SKM-1 (cell line): ENCODE results near the gene MYH16.
"Not testable (repeated sequence)": the region's sequence is repeated elsewhere in the genome, so short reads cannot be mapped to it uniquely, and the experiment has no call there.

Source experiments
- DNase-seq: peaks from one replicate; lab custom pipeline; 2025; ENCODE audit not compliant: unreplicated experiment; lab: John Stamatoyannopoulos, UW

The MYH16 gene

DNA sequence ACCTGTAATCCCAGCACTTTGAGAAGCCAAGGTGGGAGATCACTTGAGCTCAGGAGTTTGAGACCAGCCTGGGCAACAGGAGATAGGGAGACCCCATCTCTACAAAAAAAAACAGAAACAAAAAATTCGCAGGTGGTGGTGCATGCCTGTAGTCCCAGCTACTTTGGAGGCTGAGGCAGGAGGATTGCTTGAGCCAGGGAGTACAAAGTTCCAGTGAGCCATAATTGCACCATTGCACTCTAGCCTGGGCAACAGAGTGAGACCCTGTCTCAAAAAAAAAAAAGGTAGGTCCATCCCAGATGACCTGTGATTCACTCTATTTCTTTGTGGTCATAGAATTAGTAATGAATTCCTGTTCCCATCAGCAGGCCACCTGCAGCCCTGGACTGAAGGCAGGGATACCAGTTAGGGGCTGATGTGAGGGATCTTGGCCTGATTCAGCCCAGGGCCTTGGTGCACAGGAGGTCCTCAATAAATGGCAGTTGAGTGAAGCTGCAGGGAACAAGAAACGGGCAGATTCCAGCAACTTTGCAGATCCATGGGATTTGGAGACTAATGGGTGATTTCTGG, at the start of gene MYH16:
Gene MYH16, plus strand, starts transcription at position 364 of the 570 bp plus-strand sequence.
- DNase-seq, result no peak

DNA sequence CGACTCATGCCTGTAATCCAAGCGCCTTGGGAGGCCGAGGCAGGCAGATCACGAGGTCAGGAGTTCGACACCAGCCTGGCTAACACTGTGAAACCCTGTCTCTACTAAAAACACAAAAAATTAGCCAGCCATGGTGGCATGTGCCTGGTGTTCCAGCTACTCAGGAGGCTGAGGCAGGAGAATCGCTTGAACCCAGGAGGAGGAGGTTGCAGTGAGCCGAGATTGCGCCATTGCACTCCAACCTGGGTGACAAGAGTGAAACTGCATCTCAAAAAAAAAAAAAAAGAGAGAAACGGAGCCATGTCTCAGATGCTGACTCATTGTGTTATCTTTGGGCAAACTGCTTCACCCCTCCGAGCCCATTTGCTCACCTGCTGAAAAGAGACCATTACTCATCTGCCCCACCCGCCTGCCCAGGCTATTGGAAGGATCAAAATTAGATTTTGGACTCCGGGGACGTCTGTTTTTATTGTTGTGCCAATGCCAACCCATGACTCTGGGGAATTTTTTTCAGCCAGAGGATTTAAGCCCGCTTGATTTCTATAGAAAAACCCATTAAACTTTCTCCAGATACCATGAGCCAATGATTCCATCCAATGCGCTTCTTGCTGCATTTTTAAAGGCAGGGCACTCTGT, 48.3 kb upstream of the MYH16 start:
- DNase-seq, result not testable (repeated sequence)

DNA sequence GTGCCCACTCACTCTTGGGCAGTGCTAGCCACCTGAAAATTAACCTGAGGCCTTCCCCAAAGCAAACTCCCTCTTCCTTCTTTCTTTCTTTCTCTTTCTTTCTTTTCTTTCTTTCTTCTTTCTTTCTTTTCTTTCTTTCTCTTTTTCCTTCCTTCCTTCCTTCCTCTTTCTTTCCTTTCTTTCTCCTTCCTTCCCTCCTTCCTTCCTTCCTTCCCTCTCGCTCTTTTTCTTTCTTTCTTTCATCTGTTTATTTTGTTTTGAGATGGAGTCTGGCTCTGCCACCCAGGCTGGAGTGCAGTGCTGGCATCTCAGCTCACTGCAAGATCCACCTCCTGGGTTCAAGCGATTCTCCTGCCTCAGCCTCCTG, 47.8 kb upstream of the MYH16 start:
- DNase-seq, result no peak

DNA sequence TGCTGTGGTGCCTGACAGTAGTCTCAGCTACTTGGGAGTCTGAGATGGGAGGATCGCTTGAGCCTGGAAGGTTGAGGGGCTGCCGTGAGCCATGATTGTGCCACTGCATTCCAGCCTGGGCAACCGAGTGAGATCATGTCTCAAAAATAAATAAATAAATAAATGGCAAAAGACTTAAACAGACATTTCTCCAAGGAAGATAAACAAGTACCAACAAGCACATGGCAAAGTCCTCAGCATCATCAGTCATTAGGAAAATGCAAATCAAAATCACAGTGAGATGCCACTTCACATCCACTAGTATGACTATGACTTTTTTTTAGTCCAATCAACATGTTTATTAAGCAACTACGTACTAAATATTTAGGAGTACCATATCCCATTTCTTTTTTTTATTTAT, 43.4 kb upstream of the MYH16 start:
- DNase-seq, result no peak

DNA sequence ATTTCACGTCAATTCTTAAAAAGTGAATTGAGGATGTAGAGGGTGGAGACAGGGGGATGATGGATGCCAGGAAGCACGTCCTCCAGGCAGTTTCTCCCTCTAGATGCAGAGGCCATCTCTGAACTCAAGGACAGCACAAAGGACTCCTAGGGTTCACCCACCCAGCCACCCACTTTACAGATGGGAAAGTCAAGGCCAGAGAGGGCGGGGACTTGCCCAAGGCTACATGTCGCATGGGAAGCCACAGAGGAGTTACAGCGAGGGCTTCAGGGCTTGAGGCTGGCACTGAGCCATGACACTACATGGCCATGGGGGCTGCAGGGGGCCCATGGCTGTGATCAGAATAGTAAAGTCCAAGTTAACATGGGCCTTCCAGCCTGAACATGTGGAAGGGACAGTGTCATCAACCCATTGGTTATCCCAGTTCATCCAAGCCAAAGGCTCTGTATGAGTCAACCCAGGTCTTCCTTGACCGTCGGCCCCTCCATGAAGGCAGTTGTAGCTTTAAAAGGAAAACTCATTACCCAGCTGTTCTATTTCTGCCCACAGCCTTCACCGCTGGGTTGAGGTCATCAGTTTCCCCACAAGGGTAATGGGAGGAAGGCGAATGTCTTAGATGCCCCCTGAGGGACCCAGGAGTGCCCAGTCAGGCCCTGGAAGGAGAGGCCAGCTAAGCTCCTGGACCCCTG, 40.4 kb upstream of the MYH16 start:
- no peak for DNase-seq

DNA sequence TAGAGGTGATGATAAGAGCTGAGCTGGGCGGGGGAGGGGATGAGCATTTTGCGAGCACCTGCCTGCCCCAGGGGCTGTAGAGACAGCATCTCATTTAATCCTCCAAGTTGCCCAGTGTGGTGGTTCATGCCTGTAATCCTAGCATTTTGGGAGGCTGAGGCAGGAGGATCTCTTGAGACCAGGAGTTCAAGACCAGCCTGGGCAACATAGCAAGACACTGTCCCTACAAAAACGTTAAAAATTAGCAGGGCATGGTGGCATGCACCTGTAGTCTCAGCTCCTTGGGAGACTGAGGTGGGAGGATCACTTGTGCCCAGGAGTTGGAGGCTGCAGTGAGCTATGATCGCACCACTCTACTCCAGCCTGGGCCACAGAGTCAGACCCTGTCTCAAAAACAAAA, 39.7 kb upstream of the MYH16 start:
- not testable (repeated sequence) for DNase-seq

DNA sequence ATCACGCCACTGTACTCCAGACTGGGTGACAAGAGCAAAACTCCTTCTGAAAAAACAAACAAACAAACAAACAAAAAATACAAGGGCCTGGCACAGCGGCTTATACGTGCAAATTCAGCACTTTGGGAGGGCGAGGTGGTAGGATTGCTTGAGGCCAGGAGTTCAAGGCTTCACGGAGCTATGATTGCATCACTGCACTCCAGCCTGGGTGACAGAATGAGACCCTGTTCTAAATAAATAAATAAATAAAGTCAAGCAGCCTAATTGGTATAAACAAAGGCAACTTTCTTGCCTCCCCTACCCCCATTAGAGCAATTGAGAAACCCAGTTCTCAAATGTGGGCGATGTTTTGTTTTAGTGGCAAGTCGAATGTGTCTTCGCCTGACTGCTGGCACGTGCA, 38.5 kb upstream of the MYH16 start:
- DNase-seq, result no peak

DNA sequence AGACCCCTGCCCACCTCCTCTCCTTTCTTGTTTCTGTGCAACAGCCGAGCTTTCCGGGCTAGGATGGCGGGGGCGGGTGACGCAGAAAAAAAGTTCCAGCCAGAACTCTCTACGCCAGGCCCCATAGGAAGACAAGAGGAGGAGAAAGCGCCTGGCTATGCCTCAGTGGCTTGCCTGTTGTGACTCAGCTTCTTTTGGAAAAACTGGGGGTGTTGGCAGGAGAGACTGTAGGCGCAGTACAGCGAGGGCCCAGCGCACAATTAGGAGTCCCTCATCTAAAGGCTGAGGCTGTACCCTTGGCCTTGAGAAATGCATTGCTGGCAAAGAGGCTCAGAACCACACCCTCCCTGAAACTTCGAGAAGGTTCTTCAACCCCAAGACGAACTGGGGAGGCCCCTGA, 36.7 kb upstream of the MYH16 start:
- no peak for DNase-seq

DNA sequence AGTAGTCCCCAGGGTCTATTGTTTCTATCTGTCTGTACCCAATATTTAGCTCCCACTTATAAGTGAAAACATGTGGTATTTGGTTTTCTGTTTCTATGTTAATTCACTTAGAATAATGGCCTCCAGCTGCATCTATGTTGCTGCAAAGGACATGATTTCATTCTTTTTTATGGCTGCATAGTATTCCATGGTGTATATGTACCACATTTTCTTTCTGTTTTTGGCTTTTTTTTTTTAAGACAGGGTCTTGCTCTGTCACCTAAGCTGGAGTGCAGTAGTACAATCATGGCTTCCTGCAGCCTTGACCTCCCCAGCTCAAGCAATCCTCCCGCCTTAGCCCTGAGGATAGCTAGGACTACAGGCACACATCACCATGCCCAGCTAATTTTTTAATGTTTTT, 34.8 kb upstream of the MYH16 start:
- DNase-seq, result not testable (repeated sequence)

DNA sequence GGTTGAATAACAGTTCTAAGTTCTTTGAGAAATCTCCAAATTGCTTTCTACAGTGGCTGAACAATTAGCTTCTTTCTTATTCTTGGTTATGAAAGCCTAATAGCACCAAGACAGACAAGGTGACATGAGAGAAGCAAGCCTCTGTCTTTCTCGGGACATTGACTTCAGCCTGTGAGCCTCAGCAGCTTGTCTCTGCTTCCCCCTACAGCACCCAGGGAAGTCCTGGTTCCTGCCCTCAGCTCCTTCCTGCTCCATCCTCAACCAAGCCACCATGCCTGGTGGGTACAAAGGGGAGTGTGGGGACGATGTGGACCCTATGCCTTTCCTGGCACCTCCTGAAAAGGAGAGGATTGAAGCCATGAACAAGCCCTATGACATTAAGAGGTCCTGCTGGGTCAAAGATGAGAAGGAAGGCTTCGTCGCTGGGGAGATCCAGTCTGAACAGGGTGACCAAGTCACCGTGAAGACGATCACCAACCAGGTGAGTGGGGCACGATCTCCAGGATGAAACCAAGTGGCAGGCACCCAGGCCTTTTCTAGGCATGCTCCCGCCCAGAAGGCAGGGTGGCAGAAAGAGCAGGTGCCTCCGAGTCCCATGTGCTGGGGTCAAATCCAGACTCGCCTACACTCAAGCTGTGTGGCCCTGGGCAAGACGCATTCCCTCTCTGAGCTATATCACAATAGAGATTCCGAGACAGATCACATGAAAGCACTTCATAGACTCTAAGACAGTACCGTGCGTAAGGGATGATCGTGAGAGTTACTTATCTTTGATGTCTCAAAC, 33.9 kb upstream of the MYH16 start:
- DNase-seq, result no peak

DNA sequence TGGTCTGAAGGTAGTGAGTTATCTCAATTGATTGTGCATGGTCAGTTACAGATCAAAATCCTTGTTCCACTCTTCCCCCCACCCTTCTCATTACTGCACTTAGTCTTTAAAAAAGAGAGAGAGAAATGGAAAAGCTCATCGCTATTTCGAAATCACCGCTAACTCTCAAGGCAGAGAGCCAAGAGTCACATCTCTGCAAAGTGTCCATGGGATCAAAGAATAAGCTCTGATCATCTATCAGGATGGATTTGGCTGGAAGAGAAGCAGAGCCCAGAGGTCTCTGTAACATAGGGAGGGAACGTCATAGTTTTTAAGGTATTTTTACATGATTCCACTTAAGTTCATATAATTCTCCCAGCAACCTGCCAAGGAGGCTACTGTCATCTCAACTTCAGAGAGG, 30.0 kb upstream of the MYH16 start:
- no peak for DNase-seq

DNA sequence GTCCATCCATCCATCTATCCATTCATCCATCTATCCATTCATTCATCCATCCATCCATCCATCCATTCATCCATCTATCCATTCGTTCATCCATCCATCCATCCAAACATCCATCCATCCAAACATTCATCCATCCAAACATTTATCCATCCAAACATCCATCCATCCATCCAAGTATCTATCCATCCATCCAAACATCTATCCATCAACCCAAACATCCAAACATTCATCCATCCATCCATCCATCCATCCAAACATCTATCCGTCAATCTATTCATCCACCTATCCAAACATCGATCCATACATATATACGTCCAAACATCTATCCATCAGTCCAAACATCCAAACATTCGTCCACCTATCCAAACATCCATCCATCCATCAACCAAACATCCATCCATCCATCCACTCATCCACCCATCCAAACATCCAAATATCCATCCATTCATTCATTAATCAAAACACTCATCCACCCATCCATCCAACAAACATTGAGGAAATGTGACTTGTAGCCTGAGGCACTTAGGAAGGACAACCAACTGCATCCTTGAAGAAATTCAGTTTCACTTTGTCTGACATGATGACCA, 28.8 kb upstream of the MYH16 start:
- no peak for DNase-seq

DNA sequence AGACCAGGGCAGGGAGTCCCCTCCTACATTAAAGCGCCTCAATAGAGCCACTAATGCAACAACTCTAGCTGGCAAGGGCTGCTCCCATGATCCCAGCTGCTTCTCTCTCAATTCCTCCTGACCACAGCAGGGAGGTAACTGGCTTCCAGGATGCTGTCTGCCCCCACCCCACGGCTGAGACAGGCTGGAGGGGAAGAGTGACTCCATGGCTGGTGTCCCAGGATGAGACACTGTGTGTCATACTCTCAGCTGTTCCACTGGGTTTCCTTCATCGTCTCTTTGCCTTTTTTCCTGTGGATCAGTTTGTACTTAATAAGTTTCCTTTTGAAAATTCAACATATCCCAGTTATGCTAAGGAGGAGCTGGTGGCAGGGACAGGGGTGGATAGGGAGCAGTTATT, 27.7 kb upstream of the MYH16 start:
- DNase-seq, result no peak

DNA sequence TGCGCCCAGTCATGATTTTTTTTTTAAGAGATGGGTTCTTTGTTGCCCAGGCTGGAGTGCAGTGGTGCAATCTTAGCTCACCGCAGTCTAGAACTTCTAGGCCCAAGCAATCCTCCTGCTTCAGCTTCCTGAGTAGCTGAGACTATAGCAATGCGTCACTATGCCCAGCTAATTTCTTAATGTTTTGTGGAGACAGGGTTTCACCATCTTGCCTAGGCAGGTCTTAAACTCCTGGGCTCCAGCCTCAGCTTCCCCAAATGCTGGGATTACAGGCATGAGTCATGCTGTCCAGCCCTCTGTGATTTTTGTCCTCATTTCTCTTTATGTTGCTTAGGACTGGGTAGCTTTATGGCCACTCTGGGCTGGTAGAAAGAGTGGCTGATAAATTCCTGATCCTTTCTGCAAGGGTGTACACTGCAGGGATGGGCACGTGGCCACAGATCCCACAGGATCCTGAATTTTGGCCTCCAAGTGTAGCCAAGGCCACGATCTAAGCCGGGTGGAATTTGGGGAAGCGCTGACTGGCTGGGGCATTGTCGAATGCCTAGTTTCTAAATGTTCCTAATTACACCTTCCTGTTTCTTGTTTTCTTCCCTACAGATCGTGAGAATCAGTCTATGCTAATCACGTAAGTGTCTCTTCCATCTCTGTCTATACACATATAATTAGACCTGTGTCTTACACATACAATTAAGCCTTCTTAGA, 24.1 kb upstream of the MYH16 start:
- DNase-seq, result peak; percentile 83

DNA sequence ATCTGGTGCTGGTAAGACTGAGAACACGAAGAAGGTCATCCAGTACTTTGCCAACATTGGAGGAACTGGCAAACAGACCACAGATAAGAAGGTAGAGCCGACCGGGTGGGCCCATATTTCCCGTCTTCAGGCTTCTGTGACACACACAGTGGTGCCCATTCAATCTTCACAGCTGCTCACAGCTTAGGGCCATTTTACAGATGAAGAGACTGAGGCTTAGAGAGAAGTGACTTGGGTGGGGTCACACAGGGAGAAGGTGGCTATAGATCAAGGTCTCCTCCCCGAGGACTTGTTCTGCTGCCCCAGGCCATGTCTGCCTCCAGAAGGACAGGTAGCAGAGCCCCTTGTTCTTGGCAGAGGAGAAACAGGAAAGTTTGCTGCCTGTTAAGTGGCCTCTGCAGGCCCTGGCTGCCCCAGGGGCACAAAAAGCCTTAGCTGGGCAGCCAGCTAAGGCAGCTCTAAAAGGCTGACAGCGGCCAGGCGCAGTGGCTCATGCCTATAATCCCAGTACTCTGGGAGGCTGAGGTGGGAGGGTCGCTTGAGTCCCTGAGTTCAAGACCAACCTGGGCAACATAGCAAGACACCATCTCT, 22.6 kb upstream of the MYH16 start:
- DNase-seq, result no peak

DNA sequence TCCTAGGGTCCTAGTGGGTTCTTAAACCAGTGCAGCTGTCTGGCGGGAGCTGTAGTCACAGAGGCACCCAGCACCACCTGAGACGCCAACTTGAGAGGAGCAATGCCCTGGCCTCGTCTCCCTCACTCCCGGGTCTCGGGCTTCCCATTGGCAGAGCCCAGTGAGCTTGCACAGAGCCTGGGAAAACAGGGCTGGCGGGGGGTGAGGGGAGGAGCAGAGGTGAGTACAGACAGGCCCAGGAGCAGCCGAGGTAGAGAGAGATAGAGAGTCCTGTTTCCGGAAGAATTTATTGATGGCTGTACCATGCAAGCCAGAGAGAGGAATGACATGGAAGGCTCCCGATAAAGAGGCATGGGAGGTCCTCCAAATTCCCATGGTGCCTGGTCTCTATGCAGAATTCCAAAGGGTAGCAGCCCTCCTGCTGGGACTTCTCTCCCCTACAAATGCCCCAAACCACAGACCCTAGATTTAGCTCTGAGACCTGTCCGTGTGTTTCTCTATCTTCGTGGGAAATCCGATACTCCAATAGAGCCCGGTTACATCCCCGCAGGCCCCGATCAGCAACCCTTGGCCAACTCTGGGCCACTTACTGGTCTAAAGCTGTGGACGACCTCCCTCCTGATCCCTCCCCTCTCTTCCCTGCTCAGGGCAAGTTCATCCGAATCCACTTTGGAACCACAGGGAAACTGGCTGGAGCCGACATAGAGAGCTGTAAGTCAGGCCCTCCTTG, 20.3 kb upstream of the MYH16 start:
- DNase-seq, result no peak

DNA sequence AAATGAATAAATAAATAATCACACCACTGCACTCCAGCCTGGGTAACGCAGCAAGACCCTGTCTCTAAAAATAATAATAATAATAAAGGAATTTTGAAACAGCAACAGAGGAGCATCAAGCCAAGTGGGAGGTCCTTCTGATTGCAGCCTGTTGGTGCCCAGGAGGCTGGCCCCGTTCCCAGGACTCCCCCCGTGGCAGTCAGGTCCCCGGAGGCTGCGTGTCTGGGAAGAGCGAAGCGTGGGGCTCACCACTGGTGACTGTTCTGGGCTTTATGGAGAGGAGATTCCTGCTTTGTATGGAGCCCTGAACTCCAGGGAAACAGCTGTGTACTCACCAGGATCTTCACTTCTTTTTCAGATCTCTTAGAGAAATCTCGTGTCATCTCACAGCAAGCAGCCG, 19.3 kb upstream of the MYH16 start:
- no peak for DNase-seq

DNA sequence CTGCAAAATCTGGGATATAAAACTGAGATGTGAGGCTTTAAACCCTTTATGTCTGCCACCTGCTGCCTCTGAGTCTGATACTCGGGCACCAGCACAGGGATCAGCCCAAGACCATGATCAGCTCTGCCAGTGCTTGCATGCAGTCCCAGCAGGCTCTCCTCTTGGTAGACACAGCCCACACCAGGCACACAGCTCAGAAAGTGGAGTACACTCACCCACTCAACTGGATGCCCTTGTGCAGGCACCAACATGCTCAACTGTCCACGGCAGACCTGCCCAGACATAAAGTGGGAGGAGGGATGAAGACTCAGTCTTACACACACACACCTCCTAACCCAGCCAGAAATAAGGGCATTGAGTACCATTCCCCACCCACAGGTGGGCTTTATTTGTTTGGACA, 18.2 kb upstream of the MYH16 start:
- no peak for DNase-seq

DNA sequence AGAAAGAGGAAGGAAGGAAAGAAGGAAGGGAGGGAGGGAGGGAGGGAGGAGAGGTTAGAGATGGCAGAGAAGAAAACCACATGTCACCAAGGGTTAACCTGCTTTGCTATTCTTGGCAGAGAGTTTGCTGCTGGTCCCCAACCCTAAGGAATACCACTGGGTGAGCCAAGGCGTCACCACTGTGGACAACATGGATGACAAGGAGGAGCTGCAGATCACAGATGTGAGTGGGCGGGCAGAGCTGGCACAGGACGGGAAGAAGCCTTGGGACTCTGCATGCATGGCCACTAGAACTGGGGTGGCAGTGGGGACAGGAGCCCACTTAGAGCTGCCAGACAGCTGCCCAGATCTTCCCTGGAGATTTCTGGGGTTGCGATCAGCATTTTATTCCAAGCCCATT, 17.2 kb upstream of the MYH16 start:
- no peak for DNase-seq

DNA sequence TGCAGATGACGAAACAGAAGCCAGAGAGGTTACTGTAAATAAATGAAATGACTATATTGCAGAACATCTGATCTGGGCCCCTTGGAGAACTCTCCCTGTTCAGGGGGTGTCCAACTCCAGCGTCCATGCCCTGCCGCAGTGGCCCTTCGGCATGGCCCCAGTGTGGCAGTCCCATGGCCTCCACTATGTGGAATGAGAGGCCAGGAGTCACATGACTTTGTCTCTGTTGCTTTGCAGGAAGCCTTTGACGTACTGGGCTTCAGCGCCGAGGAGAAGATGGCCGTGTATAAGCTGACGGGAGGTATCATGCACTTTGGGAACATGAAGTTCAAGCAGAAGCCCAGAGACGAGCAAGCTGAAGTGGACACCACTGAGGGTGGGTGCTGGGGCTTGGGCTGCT, 15.6 kb upstream of the MYH16 start:
- no peak for DNase-seq
